Skin epidermis (tissue), 12 donors: ENCODE measurements around the gene TAOK2.

Experiments used
- H3K27ac ChIP-seq, 21 experiments: fragments of 200-600 bp; sonication (generic) in 11 of 21; one replicate each; pipeline ENCODE4 v1.5.0; 2020; ENCODE audit warnings: mild to moderate bottlenecking in 3 of 21, inconsistent platforms in 2 of 21, moderate library complexity in 2 of 21
- H3K4me3 ChIP-seq, 7 experiments: fragments of 200-600 bp; sonication (generic) in 2 of 7; one replicate each; pipeline ENCODE4 v1.5.0; 2020; ENCODE audit warnings: inconsistent platforms in 2 of 7, mild to moderate bottlenecking in 2 of 7, moderate library complexity in 1 of 7

Gene TAOK2

GRCh38 chr16:29962344-29962994, 11.2 kb upstream of the TAOK2 start:
- Histone ChIP-seq H3K27ac (peak overlapping the region; percentile 82 to 96 (median 94)), H3K4me3 (peak overlapping the region; percentile 53 to 85 (median 69))

- Histone ChIP-seq H3K4me3 (peak overlapping the region; percentile 53 to 85 (median 69)), H3K27ac (peak overlapping the region in 20 of 21 experiments; percentile 82 to 96 (median 94))
Measured at GRCh38 chr16:29963021-29963743, 10.5 kb upstream of the TAOK2 start.

- Histone ChIP-seq H3K27ac (no peak overlapping the region), H3K4me3 (no peak overlapping the region)
Measured at GRCh38 chr16:29968205-29968604, 5.5 kb upstream of the TAOK2 start.

GRCh38 chr16:29971304-29971703, 2.4 kb upstream of the TAOK2 start:
- no peak overlapping the region for H3K4me3 ChIP-seq

GRCh38 chr16:29972500-29972899, 1.2 kb upstream of the TAOK2 start:
- Histone ChIP-seq H3K27ac (peak overlapping the region in 4 of 21 experiments; percentile 8 to 98 (median 22)), H3K4me3 (no peak overlapping the region)

More at GRCh38 chr16:29971304-29971703, 2.4 kb upstream of the TAOK2 start:
- H3K27ac ChIP-seq: no peak overlapping the region

- Histone ChIP-seq H3K27ac (peak overlapping the region in 13 of 21 experiments; percentile 17 to 98 (median 93)), H3K4me3 (peak overlapping the region in 5 of 7 experiments; percentile 81 to 95 (median 85))
Measured at GRCh38 chr16:29972992-29973383, 680 bp upstream of the TAOK2 start.

- peak overlapping the region; percentile 62 to 95 (median 83) for H3K4me3 ChIP-seq
Measured at GRCh38 chr16:29974291-29975133, 844 bp downstream of the TAOK2 start.

GRCh38 chr16:29975134-29975538, 1.5 kb downstream of the TAOK2 start:
- Histone ChIP-seq H3K4me3 (peak overlapping the region; percentile 62 to 95 (median 83)), H3K27ac (peak overlapping the region in 19 of 21 experiments; percentile 76 to 98 (median 95))

More at GRCh38 chr16:29974291-29975133, 844 bp downstream of the TAOK2 start:
- peak overlapping the region; percentile 15 to 98 (median 93) for H3K27ac ChIP-seq

- Histone ChIP-seq H3K27ac (peak overlapping the region in 19 of 21 experiments; percentile 1 to 98 (median 92)), H3K4me3 (peak overlapping the region in 3 of 7 experiments; percentile 69 to 95 (median 93))
Measured at GRCh38 chr16:29975811-29976511, 2.3 kb downstream of the TAOK2 start.

GRCh38 chr16:29977063-29977825, 3.6 kb downstream of the TAOK2 start:
- Histone ChIP-seq H3K27ac (peak overlapping the region in 19 of 21 experiments; percentile 1 to 98 (median 82)), H3K4me3 (no peak overlapping the region)

GRCh38 chr16:29978081-29978480, 4.4 kb downstream of the TAOK2 start:
- Histone ChIP-seq H3K4me3 (no peak overlapping the region), H3K27ac (peak overlapping the region in 12 of 21 experiments; percentile 50 to 97 (median 78))

GRCh38 chr16:29978564-29979270, 5.0 kb downstream of the TAOK2 start:
- H3K4me3 ChIP-seq: no peak overlapping the region

GRCh38 chr16:29982560-29983419, 9.1 kb downstream of the TAOK2 start:
- H3K4me3 ChIP-seq: no peak overlapping the region

More at GRCh38 chr16:29978564-29979270, 5.0 kb downstream of the TAOK2 start:
- peak overlapping the region in 5 of 21 experiments; percentile 42 to 97 (median 97) for H3K27ac ChIP-seq

GRCh38 chr16:29983420-29984136, 9.9 kb downstream of the TAOK2 start:
- no peak overlapping the region for H3K4me3 ChIP-seq
- peak overlapping the region in 1 of 21 experiments; percentile 40 for H3K27ac ChIP-seq

More at GRCh38 chr16:29982560-29983419, 9.1 kb downstream of the TAOK2 start:
- H3K27ac ChIP-seq: peak overlapping the region in 2 of 21 experiments; percentile 2 to 50

GRCh38 chr16:29984137-29984763, 10.6 kb downstream of the TAOK2 start:
- no peak overlapping the region for H3K4me3 ChIP-seq
- H3K27ac ChIP-seq: no peak overlapping the region

- H3K4me3 ChIP-seq: no peak overlapping the region
- no peak overlapping the region for H3K27ac ChIP-seq
Measured at GRCh38 chr16:29984764-29985147, 11.1 kb downstream of the TAOK2 start.
